GM21576 (cell line): ENCODE results near the gene ZFP36L2.
"Not testable (repeated sequence)": the region's sequence is repeated elsewhere in the genome, so short reads cannot be mapped to it uniquely, and the experiment has no call there.

Experiments
- ATAC-seq: cut with Tn5 transposase; IDR thresholded peaks from one replicate; pipeline ENCODE4 v1.9.1; 2021; ENCODE audit warnings: mild to moderate bottlenecking, moderate library complexity; ENCODE audit not compliant: unreplicated experiment

Gene ZFP36L2

DNA sequence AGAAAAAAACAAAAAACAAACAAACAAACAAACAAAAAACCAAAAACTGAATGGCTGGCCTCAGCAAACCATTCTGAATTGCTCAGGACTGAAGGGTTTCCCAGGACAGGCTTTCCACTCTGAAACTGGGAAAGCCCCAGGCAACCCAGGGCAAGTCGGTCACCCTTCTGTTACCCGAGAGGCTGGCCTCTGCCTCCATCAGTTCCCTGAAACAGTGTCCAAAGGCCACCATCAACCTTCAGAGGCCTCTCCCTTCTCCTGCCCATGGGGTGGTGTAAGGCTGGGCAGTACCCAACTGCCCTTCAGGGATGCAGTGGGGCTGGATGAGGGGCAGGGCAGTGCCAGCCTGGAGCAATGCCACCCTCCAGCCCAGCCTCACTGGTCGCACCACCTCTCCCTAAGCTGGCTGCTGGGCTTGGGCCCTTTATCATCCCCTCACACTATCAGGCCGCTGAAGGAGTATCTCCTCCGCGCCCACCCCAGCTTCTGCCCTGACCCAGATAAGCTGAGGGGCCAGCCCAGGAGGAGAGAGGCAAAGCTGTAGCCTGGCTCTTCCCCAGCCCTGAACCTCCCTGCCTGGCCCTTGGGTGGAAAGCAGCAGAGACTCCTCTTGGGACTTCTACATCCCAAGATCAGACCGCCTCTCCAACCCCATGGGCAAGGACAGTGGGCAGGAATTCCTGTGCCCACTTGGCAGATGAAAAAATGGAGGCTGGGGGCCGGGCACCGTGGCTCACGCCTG lies 35.9 kb downstream of the ZFP36L2 start:
- ATAC-seq, result no peak

DNA sequence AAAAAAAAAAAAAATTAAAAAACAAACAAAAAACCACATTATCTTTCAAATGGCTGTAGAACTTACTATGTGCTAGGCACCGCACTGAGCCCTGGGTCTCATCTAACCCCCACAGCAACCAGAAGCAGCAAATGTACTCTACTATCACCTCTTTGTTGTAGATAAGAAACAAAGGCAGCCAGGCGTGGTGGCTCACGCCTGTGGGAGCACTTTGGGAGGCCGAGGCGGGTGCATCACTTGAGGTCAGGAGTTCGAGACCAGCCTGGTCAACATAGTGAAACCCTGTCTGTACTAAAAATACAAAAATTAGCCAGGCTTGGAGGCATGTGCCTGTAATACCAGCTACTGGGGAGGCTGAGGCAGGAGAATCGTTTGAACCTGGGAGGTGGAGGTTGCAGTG lies 36.5 kb downstream of the ZFP36L2 start:
- not testable (repeated sequence) for ATAC-seq

GRCh38 chr2:43188561-43189386 lies 37.6 kb downstream of the ZFP36L2 start:
- no peak for ATAC-seq

DNA sequence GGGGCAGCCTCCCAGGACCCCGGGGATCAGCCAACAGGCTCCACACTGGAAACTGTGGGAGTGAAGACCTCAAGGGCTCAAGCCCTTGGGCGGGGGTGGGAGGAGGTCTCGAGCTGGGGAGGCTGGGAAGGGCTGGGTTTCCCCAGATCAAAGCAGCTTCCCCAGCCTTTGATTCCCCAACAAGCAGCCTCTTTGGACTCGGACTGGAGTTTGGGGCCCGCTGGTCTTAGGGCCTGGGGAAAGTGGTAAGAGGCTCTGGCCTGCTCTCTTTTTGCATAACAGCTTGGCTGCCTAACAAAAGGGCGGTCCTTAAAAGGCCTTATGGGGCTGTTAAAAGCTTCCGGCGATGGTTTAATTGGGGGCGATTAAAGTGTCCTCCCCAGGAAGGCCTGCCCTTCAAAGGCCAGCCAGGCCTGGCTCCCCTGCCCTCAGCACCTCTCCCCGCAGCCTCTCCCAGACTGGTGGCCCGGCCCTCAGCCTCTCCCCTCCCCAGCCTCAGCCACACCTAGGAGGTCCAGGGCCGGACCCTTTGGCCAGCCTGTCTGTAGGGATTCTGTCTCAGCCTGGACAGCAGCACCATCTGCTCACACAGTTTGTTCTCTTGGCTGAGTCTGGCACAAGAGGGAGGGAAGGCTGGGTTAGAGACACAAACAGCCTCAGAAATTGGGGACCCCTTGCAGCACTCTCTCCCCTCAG lies 39.6 kb downstream of the ZFP36L2 start:
- no peak for ATAC-seq

GRCh38 chr2:43186321-43186678 lies 40.1 kb downstream of the ZFP36L2 start:
- no peak for ATAC-seq

DNA sequence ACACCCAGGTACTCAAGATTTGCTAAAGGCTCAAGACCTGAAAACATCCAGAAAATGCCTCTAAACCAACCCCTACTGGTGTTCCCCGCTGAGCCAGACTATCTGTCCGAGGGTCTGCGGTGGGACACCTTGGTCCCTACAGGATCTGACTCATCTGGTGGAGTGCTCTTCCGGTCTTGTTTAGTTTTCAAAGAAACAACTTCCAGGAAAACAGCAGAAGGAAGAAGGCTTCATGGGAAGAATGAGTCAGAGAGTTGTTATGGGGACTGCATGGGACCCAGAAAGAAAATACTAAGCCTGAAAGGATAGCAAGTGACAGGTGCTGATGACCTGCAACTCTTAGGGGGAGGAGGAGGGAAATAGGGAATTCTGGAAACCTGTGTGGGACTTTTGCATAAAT lies 41.3 kb downstream of the ZFP36L2 start:
- ATAC-seq, result no peak

GRCh38 chr2:43184339-43184895 lies 42.0 kb downstream of the ZFP36L2 start:
- no peak for ATAC-seq

GRCh38 chr2:43183743-43184142 lies 42.7 kb downstream of the ZFP36L2 start:
- no peak for ATAC-seq

DNA sequence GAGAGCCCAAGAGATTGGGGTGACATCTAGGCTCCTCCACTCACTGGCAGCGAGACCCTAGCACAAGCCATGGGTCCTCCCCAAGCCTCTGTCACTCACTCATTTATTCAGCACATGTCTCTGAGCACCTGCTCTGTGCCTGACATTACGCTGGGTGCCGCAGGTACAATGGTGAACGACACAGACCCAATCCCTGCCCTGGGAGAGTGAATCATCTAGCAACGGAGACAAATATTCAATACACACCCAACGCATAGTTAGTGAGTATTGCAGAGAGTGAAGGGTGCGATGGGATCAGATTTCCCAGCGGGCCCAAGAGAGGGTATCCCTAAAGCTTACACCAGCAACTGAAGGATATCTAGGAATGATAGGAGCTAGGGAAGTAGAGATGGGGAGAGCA lies 45.5 kb downstream of the ZFP36L2 start:
- ATAC-seq, result no peak

- ATAC-seq, result no peak
These were observed 46.5 kb downstream of the ZFP36L2 start for GRCh38 chr2:43179942-43180341.

DNA sequence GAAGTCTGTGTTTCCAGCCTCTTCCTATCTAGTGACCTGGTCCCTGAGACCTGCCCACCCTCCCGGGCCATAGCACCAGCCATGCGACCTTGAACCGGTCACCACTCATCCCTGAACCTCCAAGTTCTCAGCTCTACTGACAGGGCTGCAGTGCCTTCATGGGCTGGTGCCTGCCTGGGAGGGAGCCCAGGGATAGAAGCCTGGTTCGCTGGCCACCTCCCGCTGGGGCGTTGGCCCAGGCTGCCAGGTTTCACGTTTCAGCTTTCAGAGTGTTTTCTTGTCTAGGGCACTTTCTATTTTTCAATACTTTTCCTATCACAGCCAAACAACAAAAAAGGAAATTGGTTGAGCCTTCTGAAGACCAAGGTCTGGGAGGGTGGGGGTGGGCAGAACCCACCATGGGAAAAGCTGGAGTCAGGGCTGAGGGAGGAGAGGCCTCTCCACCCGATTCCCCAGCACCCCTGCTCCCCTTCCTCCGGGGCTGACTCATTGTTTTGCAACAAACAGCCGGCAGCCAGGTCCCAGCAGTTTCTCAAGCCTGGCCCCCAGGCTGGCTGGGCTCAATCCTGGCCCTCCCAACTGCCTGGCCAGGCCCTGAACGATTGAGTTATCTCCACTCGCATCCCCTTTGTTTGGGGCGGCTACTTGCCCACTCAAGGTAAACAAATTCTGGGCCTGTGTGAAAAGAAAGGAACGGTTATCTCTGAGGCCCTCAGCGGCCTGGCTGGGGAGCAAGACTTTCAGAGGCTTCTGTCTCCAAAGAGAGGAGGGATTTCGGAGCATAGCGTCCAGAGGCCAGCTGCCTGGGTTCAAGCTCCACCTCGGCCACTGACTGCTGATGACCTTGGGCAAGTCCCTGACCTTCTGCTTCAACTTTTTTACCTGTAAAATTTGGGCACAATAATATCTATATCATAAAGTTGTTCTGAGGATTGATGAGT lies 47.5 kb downstream of the ZFP36L2 start:
- no peak for ATAC-seq

- no peak for ATAC-seq
These were observed 48.3 kb downstream of the ZFP36L2 start for GRCh38 chr2:43178055-43178598.

DNA sequence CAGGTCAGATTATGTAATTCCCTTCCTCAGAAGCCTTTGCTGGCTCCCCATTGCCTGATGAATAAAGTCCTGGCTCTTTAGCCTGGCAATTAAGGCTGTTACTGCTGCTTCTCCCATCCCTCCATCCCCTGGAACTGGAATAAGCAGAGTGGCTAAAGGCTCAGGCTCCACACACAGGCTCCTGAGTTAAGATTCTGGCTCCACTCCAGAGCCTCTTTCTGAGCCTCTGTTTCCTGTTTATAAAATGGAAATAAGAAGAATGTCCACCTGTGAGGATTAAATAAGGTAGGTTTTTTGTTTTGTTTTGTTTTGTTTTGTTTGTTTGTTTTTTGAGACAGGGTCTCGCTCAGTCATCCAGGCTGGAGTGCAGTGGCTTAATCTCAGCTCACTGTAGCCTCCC lies 50.0 kb downstream of the ZFP36L2 start:
- no peak for ATAC-seq

DNA sequence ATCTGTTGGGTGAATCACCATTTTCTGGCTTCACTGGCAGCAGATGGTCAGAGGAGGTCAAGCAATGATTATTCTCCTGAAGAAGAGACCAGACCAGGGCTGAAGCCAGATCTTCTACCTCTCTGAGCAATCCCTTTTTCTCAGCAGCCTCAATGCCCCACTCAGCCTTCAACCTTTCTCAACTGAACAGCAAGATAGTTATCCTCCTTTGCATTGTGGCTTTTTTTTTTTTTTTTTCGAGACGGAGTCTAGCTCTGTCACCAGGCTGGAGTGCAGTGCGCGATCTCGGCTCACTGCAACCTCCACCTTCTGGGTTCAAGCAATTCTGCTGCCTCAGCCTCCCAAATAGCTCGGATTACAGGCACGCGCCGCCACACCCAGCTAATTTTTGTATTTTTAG lies 50.5 kb downstream of the ZFP36L2 start:
- no peak for ATAC-seq

DNA sequence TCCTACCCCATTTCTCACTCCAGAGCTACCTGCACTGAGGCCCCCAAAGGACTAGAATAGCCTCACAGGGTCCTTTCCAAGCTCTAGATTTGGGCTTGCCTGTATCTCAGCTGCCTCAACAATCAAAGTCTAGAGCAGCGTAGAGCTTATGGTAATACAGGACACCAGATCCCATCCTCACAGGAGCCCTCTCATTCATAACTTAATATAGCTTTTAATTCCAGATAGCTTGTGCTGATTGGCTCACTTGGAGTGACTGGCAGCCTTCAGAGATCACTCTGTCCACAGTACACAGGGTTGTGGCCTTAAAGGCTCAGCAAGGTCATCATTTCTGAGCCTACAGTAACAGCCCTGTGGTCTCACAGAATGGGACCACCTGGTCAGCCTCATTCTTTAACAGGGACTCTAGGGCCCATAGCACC lies 51.4 kb downstream of the ZFP36L2 start:
- no peak for ATAC-seq

GRCh38 chr2:43174368-43174916 lies 52.0 kb downstream of the ZFP36L2 start:
- ATAC-seq, result peak; percentile 85
